SK-N-SH treated with all-trans-retinoic acid at 6 μM for 48 hours (cell line): ENCODE results near the gene STARD3.

ENCODE experiments used
- ATAC-seq: fragments of 200-7000 bp; cut with Tn5 transposase; 3 replicates; pipeline ENCODE4 v1.9.1; 2020; ENCODE audit warnings: mild to moderate bottlenecking, moderate library complexity
- ARNTL ChIP-seq: fragments of 450-650 bp; formaldehyde crosslinking; IDR thresholded peaks from 2 replicates; pipeline ENCODE4 v1.5.0; 2020; ENCODE audit warnings: low read depth, mild to moderate bottlenecking, moderate library complexity, borderline replicate concordance
- BACH2 ChIP-seq: fragments of 250-450 bp; sonication (Bioruptor Pico); IDR thresholded peaks from 2 replicates; pipeline ENCODE4 v1.9.0; 2021; ENCODE audit warnings: mild to moderate bottlenecking, borderline replicate concordance
- CREB5 ChIP-seq: fragments of 250-450 bp; sonication (Bioruptor Pico); IDR thresholded peaks from 2 replicates; pipeline ENCODE4 v1.5.1; 2020; ENCODE audit warnings: low read depth, mild to moderate bottlenecking, moderate library complexity
- CSDC2 ChIP-seq: fragments of 250-450 bp; sonication (Bioruptor Pico); IDR thresholded peaks from 2 replicates; pipeline ENCODE4 v1.5.0; 2020; ENCODE audit warnings: mild to moderate bottlenecking, moderate library complexity
- CSRNP3 ChIP-seq: fragments of 250-450 bp; sonication (Bioruptor Pico); IDR thresholded peaks from 2 replicates; pipeline ENCODE4 v1.5.1; 2021; ENCODE audit warnings: mild to moderate bottlenecking, moderate library complexity
- GLIS3 ChIP-seq: fragments of 250-450 bp; sonication (Bioruptor Pico); IDR thresholded peaks from 2 replicates; pipeline ENCODE4 v1.5.0; 2020; ENCODE audit warnings: mild to moderate bottlenecking, moderate library complexity
- ISL1 ChIP-seq: fragments of 250-450 bp; sonication (Bioruptor Pico); IDR thresholded peaks from 2 replicates; pipeline ENCODE4 v2.1.2; 2022; ENCODE audit warnings: mild to moderate bottlenecking, moderate library complexity
- OSR1 ChIP-seq: fragments of 250-450 bp; sonication (Bioruptor Pico); IDR thresholded peaks from 2 replicates; pipeline ENCODE4 v1.8.0; 2022; ENCODE audit warnings: moderate library complexity, mild to moderate bottlenecking, inconsistent platforms
- PATZ1 ChIP-seq: fragments of 250-450 bp; sonication (Bioruptor Pico); IDR thresholded peaks from 2 replicates; pipeline ENCODE4 v1.8.0; 2020; ENCODE audit warnings: mild to moderate bottlenecking, moderate library complexity, borderline replicate concordance
- POU6F1 ChIP-seq: fragments of 250-450 bp; sonication (Bioruptor Pico); IDR thresholded peaks from 2 replicates; pipeline ENCODE4 v1.8.0; 2021; ENCODE audit warnings: low read depth, mild to moderate bottlenecking, moderate library complexity, borderline replicate concordance
- PPARA ChIP-seq: fragments of 250-450 bp; sonication (Bioruptor Pico); IDR thresholded peaks from 2 replicates; pipeline ENCODE4 v1.5.0; 2020; ENCODE audit warnings: mild to moderate bottlenecking, borderline replicate concordance
- RARB ChIP-seq: fragments of 250-450 bp; sonication (Bioruptor Pico); IDR thresholded peaks from 2 replicates; pipeline ENCODE4 v1.8.0; 2021; ENCODE audit warnings: mild to moderate bottlenecking, moderate library complexity
- SNAI2 ChIP-seq: fragments of 250-450 bp; sonication (Bioruptor Pico); IDR thresholded peaks from 2 replicates; pipeline ENCODE4 v1.5.0; 2020; ENCODE audit warnings: mild to moderate bottlenecking, moderate library complexity
- TCF4 ChIP-seq: fragments of 250-450 bp; sonication (Bioruptor Pico); IDR thresholded peaks from 2 replicates; pipeline ENCODE4 v1.8.0; 2021; ENCODE audit warnings: mild to moderate bottlenecking, moderate library complexity, borderline replicate concordance
- TOX ChIP-seq: fragments of 250-450 bp; sonication (Bioruptor Pico); IDR thresholded peaks from 2 replicates; pipeline ENCODE4 v1.8.0; 2021; ENCODE audit warnings: mild to moderate bottlenecking, moderate library complexity, borderline replicate concordance
- TSHZ2 ChIP-seq: fragments of 250-450 bp; sonication (Bioruptor Pico); IDR thresholded peaks from 2 replicates; pipeline ENCODE4 v1.5.0; 2020; ENCODE audit warnings: mild to moderate bottlenecking, moderate library complexity
- ZC3H10 ChIP-seq: fragments of 250-450 bp; sonication (Bioruptor Pico); IDR thresholded peaks from 2 replicates; pipeline ENCODE4 v1.5.1; 2021; ENCODE audit warnings: mild to moderate bottlenecking, moderate library complexity
- ZFP3 ChIP-seq: fragments of 250-450 bp; sonication (Bioruptor Pico); IDR thresholded peaks from 2 replicates; pipeline ENCODE4 v1.5.0; 2020; ENCODE audit warnings: mild to moderate bottlenecking, moderate library complexity
- ZFP30 ChIP-seq: fragments of 450-650 bp; formaldehyde crosslinking; IDR thresholded peaks from 2 replicates; pipeline ENCODE4 v1.5.0; 2022; ENCODE audit warnings: mild to moderate bottlenecking, moderate library complexity
- ZNF565 ChIP-seq: fragments of 450-650 bp; formaldehyde crosslinking; conservative IDR thresholded peaks from 2 replicates; pipeline ENCODE4 v1.5.0; 2020; ENCODE audit warnings: low read depth, mild to moderate bottlenecking, moderate library complexity
- ZNF70 ChIP-seq: fragments of 450-650 bp; formaldehyde crosslinking; IDR thresholded peaks from 2 replicates; pipeline ENCODE4 v1.5.0; 2020; ENCODE audit warnings: mild to moderate bottlenecking, moderate library complexity
- ZNF8 ChIP-seq: fragments of 450-650 bp; formaldehyde crosslinking; IDR thresholded peaks from 2 replicates; pipeline ENCODE4 v1.5.0; 2020; ENCODE audit warnings: mild to moderate bottlenecking, moderate library complexity

The STARD3 gene

GRCh38 chr17:39655105-39655504, 18.2 kb downstream of the STARD3 start (continued):
- no peak for TF ChIP-seq CSRNP3 (CRISPR knock-in tag)

- TF ChIP-seq ISL1 (CRISPR knock-in tag) (no peak), CREB5 (CRISPR knock-in tag) (no peak), TOX (CRISPR knock-in tag) (no peak), ZFP30 (CRISPR knock-in tag) (no peak), PPARA (CRISPR knock-in tag) (no peak), CSRNP3 (CRISPR knock-in tag) (no peak), POU6F1 (no peak), ZNF565 (CRISPR knock-in tag) (no peak), BACH2 (CRISPR knock-in tag) (no peak), ZFP3 (CRISPR knock-in tag) (no peak), OSR1 (CRISPR knock-in tag) (no peak), CSDC2 (no peak), ZNF8 (CRISPR knock-in tag) (no peak)
- no peak for ATAC-seq
Measured at GRCh38 chr17:39658346-39658745, 21.4 kb downstream of the STARD3 start.

GRCh38 chr17:39658760-39659159, 21.8 kb downstream of the STARD3 start:
- no peak for TF ChIP-seq ZNF565 (CRISPR knock-in tag)
- TF ChIP-seq OSR1 (CRISPR knock-in tag): no peak
- TF ChIP-seq TOX (CRISPR knock-in tag): no peak
- no peak for TF ChIP-seq ZFP3 (CRISPR knock-in tag)
- TF ChIP-seq CSDC2: no peak
- no peak for TF ChIP-seq PPARA (CRISPR knock-in tag)
- no peak for TF ChIP-seq RARB (CRISPR knock-in tag)
- no peak for TF ChIP-seq GLIS3
- no peak for TF ChIP-seq POU6F1
- no peak for TF ChIP-seq SNAI2 (CRISPR knock-in tag)
- TF ChIP-seq BACH2 (CRISPR knock-in tag): no peak
- no peak for TF ChIP-seq TCF4
- no peak for TF ChIP-seq ZFP30 (CRISPR knock-in tag)
- TF ChIP-seq ARNTL: no peak
- TF ChIP-seq PATZ1: no peak
- TF ChIP-seq TSHZ2 (CRISPR knock-in tag): no peak
- no peak for TF ChIP-seq ZNF70
- no peak for TF ChIP-seq ZC3H10 (CRISPR knock-in tag)
- TF ChIP-seq ISL1 (CRISPR knock-in tag): no peak
- ATAC-seq: no peak
